Measurements from ENCODE around the gene C3AR1.
"Not testable (repeated sequence)": the region's sequence is repeated elsewhere in the genome, so short reads cannot be mapped to it uniquely, and the experiment has no call there.

C3AR1 gene

DNA sequence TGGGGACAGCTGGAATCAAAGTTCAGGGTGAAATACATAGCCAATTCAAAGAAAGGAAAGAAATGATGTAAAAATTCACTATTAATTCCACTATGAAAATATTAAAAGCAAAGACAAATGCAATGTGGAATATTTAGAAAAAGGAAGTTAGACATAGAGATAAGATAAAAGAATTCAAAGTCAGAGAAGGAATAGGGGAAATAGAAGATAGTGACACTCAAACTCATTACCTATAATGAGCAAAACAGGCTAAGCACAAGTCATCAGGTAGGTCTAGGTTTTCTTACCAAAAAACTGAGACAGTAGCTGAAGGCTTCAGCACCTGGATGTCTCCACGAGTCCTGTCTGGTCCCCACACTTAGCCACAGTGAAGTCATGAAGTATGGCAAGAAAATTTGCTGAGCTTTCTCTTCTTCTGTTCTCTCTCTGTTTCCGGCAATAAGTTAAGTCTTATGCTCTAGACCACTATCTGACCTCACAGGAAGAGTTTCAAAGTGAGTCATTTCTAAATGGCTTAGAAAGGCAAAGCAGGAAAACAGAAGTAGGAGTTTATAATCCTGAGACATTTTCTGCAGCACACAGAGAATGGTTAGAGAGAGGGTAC, at the start of gene C3AR1:
C3AR1 (minus strand) TSS at position 369 of the 604 bp plus-strand sequence. CDS start 6,174 bp downstream, outside the sequence.
- no peak within 1 kb of the TSS for H3K4me3 ChIP-seq (ENCODE audit: control insufficient read depth, low read depth, low read length)
- TF ChIP-seq, protein P1, sequence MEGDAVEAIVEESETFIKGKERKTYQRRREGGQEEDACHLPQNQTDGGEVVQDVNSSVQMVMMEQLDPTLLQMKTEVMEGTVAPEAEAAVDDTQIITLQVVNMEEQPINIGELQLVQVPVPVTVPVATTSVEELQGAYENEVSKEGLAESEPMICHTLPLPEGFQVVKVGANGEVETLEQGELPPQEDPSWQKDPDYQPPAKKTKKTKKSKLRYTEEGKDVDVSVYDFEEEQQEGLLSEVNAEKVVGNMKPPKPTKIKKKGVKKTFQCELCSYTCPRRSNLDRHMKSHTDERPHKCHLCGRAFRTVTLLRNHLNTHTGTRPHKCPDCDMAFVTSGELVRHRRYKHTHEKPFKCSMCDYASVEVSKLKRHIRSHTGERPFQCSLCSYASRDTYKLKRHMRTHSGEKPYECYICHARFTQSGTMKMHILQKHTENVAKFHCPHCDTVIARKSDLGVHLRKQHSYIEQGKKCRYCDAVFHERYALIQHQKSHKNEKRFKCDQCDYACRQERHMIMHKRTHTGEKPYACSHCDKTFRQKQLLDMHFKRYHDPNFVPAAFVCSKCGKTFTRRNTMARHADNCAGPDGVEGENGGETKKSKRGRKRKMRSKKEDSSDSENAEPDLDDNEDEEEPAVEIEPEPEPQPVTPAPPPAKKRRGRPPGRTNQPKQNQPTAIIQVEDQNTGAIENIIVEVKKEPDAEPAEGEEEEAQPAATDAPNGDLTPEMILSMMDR (conservative IDR thresholded peaks at IDR 0.05; ENCODE audit: control insufficient read depth, insufficient read depth, low read depth, low read length) = no peak
- peak; percentile 64 for DNase-seq (ENCODE audit: low read depth)

- H3K4me3 ChIP-seq (ENCODE audit: control insufficient read depth, low read depth, low read length); DNase-seq (ENCODE audit: low read depth): not testable (repeated sequence)
Observed at GRCh38 chr12:8113117-8113516, 47.0 kb upstream of the C3AR1 start.

DNA sequence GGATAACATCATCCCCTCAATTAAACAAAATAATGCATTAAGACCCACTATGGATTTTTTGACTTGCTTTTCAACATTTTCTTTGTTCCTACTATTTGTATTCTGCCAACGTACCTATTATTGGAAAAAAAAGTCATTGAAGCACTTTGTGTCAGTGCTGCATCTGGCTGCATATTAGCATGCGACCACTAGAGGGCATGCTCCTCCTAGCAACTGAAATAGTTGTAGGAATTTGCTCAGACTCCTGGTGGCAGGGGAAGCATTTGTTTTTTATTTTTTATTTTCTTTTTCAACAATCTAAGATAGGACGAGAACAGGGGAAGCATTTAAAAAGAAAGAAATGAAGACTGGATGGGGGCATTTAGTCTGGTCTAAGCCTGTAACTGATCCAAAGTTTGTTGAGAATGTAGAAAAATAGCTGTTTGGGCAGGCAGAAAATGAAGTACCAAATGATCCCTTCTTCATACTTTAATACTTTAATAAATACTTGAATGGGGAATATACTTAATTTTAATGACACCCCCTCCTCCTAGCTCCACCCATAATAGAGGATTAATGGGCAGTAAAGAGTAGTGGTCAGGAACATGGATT, 42.7 kb upstream of the C3AR1 start:
- DNase-seq (ENCODE audit: low read depth) = peak; percentile 79
- H3K4me3 ChIP-seq (ENCODE audit: control insufficient read depth, low read depth, low read length) = no peak overlapping the region
- TF ChIP-seq, protein P1 (conservative IDR thresholded peaks at IDR 0.05; ENCODE audit: control insufficient read depth, insufficient read depth, low read depth, low read length) = peak; percentile 99

DNA sequence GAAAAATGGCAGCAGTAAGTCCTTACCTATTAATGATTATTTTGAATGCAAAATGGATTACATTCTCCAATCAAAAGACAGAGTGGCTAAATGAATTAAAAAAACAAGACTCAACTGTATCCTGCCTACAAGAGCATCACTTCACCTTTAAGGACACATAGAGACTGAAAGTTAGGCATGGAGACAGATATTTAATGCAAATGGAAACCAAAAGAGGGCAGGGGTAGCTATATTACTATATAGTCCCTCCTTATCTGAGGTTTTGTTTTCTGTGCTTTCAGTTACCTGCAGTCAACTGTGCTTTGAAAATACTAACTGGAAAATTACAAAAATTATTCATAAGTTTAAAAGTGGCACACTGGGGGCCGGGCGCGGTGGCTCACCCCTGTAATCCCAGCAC, 33.1 kb upstream of the C3AR1 start:
- no peak overlapping the region for H3K4me3 ChIP-seq (ENCODE audit: control insufficient read depth, low read depth, low read length)
- TF ChIP-seq, protein P1 (conservative IDR thresholded peaks at IDR 0.05; ENCODE audit: control insufficient read depth, insufficient read depth, low read depth, low read length) = no peak
- no peak for DNase-seq (ENCODE audit: low read depth)

DNA sequence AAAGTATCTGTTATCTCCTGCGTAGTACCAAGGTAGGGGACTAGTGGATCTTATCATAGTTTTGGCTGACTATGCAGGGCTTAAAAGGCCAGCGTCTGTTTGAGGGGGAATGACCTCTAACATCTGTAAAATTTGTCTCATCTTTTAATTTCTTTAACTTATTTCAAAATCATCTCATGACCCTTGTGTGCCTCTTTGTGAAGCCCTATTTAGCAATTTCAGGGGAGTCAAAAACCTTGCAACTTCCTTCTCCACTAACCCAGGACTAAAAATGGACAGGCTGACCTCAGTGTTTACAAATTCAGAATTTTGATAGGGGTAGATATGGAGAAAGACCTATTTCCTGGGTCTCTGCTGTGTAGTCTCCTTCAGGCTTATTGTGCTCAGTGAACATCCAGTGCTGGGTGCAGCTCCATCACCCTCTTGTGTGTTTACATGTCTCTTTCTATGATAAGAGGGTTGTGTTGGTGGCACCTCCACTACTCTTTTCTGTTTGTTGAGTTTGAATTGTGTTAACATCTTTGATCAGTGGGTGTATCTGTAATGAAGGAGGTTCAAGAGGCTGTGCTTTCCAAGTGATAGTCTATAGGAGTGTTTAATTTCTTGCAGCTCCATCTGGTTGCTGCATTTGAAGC, 30.2 kb upstream of the C3AR1 start:
- TF ChIP-seq, protein P1 (conservative IDR thresholded peaks at IDR 0.05; ENCODE audit: control insufficient read depth, insufficient read depth, low read depth, low read length) = no peak
- no peak overlapping the region for H3K4me3 ChIP-seq (ENCODE audit: control insufficient read depth, low read depth, low read length)
- DNase-seq (ENCODE audit: low read depth) = no peak

DNA sequence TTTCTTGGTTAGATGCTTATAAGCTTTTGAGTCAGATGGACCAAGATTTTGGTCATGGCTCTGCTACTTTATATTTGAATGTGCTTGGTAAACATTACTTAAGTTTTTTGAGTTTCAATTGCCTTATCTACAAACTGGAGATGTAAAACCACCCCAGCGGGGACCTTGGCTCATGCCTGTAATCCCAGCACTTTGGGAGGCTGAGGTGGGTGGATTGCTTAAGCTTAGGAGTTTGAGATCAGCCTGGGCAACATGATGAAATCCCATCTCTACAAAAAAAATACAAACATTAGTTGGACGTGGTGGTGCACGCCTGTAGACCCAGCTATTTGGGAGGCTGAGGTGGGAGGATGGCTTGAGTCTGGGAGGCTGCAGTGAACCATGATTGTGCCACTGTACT, 27.1 kb upstream of the C3AR1 start:
- TF ChIP-seq, protein P1 (conservative IDR thresholded peaks at IDR 0.05; ENCODE audit: control insufficient read depth, insufficient read depth, low read depth, low read length) = no peak
- no peak for DNase-seq (ENCODE audit: low read depth)

GRCh38 chr12:8089716-8090115, 23.6 kb upstream of the C3AR1 start:
- TF ChIP-seq, protein P1 (conservative IDR thresholded peaks at IDR 0.05; ENCODE audit: control insufficient read depth, insufficient read depth, low read depth, low read length) = no peak
- DNase-seq (ENCODE audit: low read depth) = no peak
- no peak overlapping the region for H3K4me3 ChIP-seq (ENCODE audit: control insufficient read depth, low read depth, low read length)

More for the DNA sequence above, 27.1 kb upstream of the C3AR1 start:
- H3K4me3 ChIP-seq (ENCODE audit: control insufficient read depth, low read depth, low read length) = no peak overlapping the region

DNA sequence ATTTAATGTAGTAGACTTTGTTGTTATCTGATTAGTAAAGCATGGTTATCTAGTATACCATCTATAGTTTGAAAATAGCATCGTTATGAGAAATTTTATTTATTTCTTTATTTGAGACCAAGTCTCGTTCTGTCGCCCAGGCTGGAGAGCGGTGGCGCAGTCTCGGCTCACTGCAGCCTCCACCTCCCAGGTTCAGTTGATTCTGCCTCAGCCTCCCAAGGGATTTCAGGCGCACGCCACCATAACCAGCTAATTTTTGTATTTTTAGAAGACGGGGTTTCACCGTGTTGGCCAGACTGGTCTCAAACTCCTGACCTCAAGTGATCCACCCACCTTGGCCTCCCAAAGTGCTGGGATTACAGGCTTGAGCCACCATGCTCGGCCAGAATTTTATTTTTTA, 23.1 kb upstream of the C3AR1 start:
- not testable (repeated sequence) for H3K4me3 ChIP-seq (ENCODE audit: control insufficient read depth, low read depth, low read length); DNase-seq (ENCODE audit: low read depth)

All from fibroblast of mammary gland (primary cell).